IPS-11a (cell line): ENCODE measurements around the gene ZFP36L2.
A peak's percentile ranks its signal among the peaks of the same experiment; 100 is the strongest.

Source experiments
- H3K4me3 ChIP-seq: one replicate; pipeline ENCODE4 v1.5.1; 2013; ENCODE audit warnings: low read depth, low read length, control low read depth

Gene ZFP36L2

DNA sequence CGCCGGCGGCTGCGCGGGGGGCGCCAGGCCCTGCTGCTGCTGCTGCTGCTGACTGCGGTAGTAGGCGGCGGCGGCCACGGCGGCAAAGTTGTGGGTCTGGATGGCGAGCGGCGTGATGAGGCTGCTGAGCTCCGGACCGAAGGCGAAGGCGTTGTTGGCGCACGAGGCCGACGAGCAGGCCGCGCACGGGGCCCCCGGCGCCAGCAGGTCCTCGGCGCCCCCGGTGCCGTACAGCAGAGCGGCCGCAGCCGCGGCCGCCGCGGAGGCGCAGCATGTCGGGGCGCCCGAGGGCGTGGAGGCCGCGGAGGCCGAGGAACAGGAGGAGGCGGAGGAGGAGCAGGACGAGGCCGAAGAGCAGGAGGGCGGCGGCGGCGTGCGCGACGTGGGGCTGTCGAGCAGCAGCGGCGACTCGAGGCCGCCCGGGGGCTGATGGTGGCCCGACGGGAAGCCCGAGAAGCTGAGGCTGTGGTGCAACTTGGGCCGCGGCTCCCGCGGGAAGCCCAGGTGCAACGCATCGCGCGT is 1.8 kb downstream of the ZFP36L2 start:
- peak overlapping the region; percentile 84 for H3K4me3 ChIP-seq

DNA sequence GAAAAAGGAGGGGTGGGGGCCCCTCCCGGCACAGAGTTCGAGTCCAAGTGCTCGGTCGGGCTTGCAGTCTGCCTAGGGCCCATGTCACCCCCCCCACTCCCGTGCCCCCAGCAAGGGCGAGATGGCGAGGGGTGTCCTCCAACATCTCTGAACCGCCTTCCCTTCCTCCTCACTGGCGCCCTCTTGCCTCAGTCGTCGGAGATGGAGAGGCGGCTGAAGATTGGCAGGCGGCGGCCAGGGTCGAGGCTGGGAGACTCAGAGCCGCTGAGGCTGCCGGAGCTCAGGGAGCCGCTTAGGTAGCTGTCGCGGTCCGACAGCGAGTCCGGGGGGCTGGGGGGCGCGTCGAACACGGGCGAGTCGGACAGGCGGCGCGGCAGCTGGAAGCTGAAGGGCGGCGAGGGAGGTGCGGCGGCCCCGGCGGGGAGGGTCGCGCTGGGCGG is 2.3 kb downstream of the ZFP36L2 start:
- H3K4me3 ChIP-seq = peak overlapping the region; percentile 84

DNA sequence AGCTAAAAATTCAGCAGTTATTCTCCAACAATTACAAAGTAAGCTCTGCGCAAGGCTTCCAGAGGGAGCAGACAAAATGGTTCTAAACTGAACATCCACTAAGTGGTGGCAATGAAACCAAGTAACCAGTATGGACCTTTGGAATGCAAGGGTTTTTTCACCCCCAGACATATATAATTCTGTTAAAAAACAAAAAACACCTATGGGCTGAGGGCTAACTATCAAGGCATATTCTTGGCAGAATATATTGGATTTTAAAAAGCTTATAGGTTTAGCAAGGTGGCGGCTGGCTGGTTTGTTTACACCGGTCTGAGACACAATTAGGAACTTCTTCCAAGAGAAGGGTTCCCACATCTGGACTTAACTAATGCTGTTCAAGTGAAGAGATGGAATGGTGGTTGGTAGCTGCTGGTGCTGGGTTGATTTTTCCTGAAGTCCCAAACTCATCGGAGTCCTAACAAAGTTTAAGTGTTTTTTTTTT is 2.8 kb downstream of the ZFP36L2 start:
- peak overlapping the region; percentile 84 for H3K4me3 ChIP-seq

DNA sequence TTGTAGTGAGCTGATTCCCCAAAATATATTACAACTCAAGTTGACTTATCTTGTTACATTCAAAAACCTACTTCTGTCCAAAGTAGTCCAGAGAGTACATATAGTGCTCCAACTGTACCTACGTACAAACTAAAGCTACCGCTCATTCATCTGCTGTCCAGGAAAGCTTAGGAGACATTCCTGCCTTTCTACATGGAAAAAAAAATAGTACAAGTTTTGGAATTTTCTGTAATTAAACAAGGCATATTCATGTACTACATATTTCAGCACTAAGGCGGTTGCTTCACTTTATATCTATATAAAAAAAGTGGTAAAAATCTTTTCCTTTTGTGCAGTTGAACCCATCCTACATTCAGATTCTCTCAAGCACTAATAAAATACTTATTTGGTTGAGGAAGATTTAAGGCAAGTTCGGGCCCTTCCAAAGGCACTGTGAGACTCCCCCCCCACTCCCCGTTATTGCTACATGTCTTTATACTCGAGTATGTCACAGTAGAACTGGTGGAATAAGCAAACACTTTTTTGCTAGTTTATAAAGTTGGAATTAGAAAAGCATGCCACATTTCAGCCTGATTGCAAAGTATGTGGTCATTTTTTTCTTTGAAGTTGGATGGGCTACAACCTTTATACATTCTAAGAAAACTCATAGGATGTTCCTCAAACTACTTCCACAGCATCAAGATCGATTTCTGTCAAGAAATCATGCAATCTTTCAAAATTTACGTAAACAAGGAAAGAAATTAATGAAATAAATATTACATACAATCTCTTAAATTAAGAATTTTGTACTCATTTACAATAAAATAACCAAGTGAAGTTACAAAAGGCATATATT is 3.7 kb downstream of the ZFP36L2 start:
- H3K4me3 ChIP-seq = peak overlapping the region; percentile 84

DNA sequence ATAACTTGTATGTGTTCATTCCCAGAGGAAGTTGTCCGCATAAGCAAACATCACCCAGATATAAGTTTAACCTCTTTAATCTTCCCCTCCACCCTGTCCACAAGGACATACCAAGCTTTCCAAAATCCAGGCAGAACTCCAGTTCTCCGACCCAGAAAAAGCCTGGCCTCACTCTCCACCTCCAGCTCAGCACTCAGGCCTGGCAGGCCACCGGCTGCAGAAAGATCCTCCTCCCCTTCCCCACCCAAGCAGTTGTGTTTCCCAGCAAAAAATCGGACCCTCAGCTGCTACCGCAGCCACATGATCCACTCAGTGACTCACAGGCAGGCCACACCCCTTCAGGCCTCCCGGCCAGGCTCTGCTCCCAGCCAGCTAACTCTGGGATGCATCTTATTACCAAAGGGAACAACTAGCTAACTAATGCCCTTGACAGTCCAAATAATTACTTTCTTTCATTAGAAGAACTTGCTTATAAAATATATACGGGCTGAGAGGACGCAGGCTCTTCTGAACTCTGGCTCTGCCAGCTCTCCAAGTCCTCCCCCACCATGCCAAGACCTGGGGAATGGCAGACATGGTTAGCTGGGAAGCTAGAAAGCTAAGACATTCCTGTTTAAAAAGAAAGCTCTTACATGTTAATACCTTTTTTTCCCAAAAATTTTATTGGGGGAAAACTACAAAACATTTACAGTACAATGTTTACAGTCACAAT is 4.5 kb downstream of the ZFP36L2 start:
- H3K4me3 ChIP-seq = peak overlapping the region; percentile 21

DNA sequence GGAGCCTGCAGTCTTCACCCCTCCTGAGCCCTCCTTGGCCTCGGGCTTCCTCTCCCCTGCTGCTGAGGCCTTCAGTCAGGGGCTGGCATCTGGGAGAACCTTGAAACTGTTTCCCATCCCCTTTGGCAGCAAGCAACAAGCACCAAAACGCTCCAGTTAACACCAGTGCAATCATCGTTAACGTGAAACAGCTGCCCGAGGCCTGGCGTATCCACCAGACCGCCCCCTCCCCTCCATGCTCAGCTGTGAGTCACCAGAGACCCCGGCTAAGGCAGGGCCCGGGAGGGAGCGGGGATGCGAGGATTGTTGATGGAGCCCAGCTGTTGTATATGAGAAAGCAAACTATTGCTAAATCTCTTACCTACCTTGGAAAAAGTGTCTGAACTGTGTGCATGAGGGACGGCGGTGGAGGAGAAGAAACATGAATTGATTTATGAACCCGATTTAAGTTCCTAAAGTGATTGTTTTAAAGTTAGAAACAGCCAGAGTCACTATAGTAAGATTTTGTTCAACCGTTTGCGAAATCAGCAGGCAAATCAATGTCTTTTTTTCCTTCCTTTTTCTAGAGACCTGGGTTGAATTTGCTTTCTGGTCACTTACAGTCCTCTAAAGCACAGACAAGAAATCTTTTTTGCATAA is 5.2 kb downstream of the ZFP36L2 start:
- peak overlapping the region; percentile 21 for H3K4me3 ChIP-seq

DNA sequence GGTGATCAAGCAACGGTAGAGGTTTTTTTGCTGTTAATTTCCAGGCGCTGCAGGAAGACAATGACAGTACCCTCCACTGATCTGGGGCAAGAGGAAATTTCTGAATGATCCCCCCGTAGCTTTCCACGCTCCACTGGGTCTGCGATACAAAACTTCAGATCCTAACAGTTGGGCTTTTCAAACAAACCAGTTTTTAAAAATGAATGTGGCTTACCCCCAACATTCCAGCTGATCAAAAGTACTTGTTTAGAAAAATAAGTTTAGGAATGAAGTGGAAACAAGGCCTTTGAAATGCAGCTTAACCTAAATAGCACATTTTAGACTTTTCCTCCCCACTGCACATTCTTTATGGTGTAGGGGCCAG is 5.7 kb downstream of the ZFP36L2 start:
- no peak overlapping the region for H3K4me3 ChIP-seq

DNA sequence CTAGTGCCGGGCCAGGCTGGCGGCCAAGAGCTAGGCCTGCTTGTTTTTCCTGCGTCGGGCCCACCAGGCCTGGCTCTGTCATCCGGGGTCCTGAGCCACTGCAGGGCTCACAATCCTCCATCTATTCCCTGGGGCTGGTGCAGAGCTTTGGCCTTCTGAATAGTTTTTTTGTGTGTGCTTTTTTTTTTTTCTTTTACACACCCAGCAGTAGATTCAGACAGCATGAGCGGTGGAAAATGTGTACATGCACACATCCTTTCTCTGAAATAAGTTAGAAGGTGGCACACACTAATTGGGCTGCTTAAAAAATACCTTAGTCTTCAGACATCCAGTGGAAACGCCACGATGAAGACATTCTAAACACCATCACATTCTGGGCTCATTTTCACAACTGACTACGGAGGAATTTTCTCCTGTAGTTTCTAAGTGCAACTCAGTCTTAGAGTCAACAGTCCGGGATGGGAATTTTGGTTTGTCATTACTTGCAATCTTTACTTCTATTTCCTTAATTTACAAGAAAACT is 6.1 kb downstream of the ZFP36L2 start:
- peak overlapping the region; percentile 43 for H3K4me3 ChIP-seq

DNA sequence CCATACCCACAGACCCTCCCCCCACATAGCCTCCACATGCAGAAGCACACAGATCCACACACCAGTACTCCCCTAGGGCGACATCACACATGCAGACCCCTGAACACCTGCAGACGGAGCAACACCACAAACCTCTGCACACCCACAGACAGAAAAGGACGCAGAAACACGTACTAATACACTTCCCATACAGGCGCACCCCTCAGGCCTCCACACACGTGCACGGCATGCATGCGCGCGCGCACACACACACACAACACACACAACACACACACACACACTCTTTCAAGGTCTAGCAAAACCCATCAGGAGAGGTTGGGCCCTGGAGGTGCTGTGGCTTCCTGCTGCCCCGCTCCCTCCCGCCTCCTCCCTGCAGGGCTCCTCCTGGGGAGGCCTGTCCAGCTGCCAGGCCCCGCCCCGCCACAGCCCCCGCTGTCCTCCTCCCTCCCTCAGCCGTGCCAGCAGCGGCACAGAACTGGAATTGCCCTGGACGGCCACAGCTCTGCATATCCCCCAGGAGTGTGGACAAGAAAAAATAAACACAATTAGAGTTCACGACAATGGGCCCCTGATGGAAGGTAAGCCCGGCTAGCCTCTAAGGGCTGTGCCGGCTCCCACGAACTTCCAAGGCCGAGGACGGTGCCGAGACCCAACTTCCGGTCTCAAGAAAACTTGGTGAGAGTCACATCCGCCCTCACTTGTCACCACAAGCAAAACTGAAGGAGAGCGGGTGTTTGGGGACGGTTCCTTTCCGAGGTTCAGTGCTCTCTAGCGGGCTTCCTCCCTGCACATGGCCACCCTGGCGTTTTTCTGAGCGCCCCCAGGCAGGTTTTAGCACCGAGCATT is 6.8 kb downstream of the ZFP36L2 start:
- H3K4me3 ChIP-seq = peak overlapping the region; percentile 43

DNA sequence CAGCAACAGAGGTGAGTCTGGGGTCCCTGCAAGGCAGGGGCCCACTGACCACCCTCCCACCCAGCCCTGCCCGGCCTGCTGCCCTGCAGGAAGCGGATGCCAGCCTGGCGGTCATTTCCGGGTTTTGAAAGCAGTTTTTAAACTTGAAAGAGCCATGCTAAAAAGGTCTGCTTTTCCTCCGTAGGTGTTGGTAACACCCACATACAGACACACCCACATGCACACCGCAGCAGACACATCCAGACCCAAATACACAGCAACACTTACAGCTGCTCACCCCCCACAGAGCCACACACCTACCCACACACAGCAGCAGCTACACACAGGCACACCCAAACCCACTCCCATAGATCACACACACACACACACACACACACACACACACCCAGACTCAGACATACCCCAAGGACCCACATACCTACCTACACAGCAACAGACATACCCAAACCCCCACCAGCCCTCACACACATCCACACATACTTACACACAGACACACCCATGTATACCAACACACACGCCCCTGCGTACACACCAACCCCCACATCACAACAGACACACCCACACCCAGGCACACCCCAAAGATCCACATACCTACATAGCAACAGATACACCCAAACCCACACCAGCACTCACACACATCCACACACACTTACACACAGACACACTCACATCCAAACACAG is 7.6 kb downstream of the ZFP36L2 start:
- no peak overlapping the region for H3K4me3 ChIP-seq

DNA sequence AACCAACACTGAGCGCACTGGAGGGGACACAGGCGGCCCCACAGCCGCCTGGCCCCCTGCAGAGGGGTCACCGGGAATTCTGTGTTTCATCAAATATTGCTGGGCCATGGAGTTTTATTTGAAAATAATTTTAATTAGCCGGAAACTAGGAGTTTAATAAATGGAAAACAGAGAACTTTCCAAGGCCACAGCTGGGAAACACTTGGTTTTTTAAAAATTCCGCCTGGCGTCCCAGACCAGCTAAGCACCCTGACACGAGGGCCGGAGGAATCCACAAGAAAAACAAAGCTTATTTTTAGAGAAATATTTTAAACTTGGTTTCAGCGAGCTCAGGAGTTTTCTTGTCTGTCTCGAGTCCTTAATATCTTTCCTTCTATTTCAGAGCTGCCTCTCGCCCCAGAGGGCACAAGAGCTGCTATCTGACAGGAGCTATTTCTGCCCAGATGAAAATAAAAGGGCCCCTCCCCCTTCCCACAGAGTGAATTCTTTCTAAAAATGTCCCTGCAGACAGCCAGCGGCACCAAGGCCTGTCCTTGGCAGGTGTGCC is 8.2 kb downstream of the ZFP36L2 start:
- H3K4me3 ChIP-seq = no peak overlapping the region

DNA sequence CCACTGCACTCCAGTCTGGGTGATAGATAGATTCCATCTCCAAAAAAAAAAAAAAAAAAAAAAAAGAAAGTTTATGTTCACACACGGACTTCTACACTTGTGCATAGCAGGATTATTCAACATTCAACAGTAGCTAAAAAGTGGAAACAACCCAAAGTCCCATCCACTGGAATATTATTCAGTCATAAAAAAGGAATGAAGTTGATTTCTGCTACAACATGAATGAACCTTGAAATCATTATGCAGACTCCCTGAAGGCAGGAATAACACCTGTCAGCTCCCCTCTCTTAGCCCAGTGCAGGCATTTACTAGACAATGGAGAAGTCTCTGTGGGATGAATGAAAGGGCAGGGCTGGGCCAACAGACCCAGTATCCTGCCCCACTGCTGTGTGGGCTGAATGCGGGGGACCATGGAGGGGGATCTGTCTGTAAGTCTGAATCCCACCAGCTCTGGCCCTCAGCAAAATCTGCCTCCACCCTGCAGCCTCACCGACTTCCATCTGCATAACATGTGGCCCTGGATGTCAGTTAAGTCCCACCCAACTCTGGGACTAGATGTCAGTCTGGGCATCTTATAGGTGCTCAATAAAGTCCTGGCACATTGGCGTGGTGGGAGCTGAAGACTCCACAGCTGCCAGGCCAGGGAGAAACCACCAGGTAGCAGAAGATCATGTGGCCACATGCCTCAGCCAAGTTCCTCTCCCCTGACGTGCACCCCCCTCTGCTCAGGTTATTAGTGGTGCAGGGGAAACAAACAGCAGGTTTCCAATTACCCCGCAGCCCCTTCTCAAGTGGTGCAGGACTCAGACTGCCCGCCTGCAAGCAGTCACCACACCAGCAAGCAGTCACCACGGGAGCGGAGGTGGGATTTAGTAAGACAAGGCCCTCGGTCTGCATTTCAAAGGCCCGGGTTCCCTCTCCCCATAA is 8.9 kb downstream of the ZFP36L2 start:
- H3K4me3 ChIP-seq = no peak overlapping the region

DNA sequence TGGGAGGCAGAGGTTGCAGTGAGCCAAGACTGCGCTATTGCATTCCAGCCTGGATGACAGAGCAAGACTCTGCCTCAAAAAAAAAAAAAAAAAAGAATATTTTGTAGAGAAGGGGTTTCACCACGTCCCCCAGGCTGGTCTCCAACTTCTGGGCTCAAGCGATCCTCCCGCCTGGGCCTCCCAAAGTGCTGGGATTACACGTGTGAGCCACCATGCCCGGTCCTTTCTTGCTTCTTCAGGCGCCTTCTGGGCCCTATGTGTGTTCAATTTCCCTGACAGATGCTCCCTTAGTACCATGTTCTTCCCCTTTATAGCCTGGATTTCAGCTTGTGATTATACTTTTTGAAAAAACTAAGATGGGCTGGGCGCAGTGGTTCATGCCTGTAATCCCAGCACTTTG is 9.8 kb downstream of the ZFP36L2 start:
- no peak overlapping the region for H3K4me3 ChIP-seq

DNA sequence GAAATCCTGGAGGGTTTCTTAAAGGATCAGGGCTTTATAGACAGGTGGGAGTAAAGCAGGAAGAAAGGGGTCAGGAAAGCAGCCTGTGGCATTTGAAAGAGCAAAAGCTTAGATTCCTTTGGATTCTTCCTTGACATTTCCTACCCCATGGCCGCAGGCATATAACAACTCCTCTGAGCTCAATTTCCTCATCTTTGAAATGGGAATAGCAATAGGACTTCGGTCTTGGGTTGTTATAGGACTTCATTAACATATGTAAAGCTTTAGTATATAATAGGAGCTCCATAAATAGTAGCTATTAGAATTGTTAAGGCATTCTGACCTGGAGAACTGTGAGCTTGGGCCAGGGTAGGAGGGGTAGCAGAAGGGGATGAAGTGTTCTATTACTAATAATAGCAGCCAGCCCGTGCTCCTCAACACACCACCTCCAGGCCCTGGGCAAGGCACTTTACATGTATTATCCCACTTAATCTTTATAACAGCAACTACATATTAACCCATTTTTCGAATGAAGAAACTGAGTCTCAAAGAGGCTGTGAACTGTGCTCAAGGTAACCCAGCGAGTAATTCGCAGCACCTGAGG is 10.6 kb downstream of the ZFP36L2 start:
- H3K4me3 ChIP-seq = no peak overlapping the region

DNA sequence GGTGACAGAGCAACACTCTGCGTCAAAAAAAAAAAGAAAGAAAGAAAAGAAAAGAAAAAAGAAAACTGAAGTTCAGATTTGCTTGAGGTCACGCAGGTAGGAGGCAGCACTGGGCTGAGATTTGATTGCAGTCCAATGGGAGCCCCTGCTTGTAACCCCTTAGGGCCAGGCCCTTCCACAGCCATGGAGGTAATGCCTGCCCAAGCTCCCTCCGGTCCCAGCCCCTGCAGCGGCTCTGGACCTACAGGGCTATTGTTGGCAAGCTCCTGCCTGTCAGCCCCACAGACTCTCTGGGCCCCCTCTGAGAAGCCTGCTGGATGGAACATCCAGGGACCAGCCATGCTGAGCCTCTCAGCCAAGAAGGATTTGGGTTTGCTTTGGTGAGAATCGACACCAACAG is 12.2 kb downstream of the ZFP36L2 start:
- no peak overlapping the region for H3K4me3 ChIP-seq

DNA sequence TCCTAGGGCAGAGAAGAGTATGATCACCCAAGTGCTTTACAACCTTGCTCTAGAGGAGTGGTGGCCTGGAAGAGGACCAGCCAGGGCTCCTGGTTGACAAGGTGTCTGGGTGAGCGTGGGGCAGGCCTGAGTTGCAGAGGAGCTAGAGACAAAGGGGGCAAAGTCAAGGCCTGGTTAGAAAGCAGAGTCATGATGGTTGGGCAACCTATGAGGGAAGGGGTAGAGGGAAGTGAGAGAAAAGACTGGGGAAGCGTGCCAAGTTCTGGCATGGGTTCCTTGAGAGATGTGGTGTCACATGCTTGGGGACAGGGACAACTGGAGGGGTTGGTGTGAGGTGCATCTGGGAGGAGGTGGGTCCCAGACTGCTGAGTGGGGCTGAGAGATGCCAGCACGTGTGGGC is 13.5 kb downstream of the ZFP36L2 start:
- H3K4me3 ChIP-seq = no peak overlapping the region

DNA sequence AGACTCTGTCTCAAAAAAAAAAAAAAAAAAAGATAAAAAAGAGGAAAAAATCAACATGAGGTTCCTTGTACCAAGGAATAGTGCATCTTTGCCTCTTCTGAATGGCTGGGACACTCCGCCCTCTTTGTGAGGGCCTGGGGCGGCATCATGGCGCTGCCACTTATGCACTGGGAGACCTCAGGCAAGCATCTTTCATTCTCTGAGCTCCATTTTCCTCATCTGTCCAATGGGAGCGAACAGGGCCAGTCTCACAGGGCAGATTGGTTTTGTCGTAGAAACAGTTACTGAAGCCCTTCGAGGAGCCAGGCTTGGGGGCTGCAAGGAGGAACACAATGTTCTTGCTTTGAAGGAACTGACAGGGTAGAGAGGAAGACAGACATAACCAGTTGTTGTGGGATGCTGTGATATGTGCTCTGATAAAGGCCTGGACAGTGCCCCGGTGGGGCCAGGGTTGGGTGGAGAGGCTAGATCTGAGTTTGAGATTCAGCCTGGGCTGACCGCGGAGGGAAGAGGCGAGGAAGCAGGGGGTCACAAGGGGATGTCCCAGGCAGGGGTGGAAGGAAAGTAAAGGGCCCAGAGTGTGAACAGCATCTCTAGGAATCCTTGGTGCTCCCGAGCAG is 14.1 kb downstream of the ZFP36L2 start:
- H3K4me3 ChIP-seq = no peak overlapping the region
